ENCODE data around the gene SEMA5A. TPM values are rescaled to one million over a fixed set of nuclear protein-coding genes. Genes with fewer than 3 reads are reported as not detected.

SEMA5A gene
- total RNA-seq, 1 donor from 2014 or later = 11.9 TPM

GRCh38 chr5:9071524-9071923 is 474.4 kb downstream of the SEMA5A start:
- Mint-ChIP-seq H3K27me3 (ENCODE audit: insufficient read depth, low read depth) (peaks cover 4% of the 10 kb centered on the region), H3K4me1 (peaks cover 4% of the 10 kb centered on the region)
- no peak for DNase-seq (ENCODE audit: low spot score)

GRCh38 chr5:9071074-9071473 is 474.8 kb downstream of the SEMA5A start:
- Mint-ChIP-seq H3K27ac (no peak overlapping the region), H3K4me3 (no peak overlapping the region), H3K27me3 (ENCODE audit: insufficient read depth, low read depth) (peaks cover 4% of the 10 kb centered on the region), H3K36me3 (no peaks in the 10 kb centered on the region), H3K4me1 (peaks cover 5% of the 10 kb centered on the region), H3K9me3 (no peaks in the 10 kb centered on the region)
- H3K79me2 ChIP-seq (ENCODE audit: low read depth) = no peaks in the 10 kb centered on the region
- no peak overlapping the region for H3K4me2 ChIP-seq
- H3K4me1 ChIP-seq = no peaks in the 10 kb centered on the region
- H3K27ac ChIP-seq = no peak overlapping the region
- H3K9ac ChIP-seq = no peak overlapping the region
- H4K20me1 ChIP-seq (ENCODE audit: low read depth) = no peaks in the 10 kb centered on the region
- DNase-seq (ENCODE audit: low spot score) = no peak
- no peak overlapping the region for H2AFZ ChIP-seq (replicated peaks)
- H3K9me3 ChIP-seq (ENCODE audit: low read depth) = no peaks in the 10 kb centered on the region
- TF ChIP-seq CTCF (IDR thresholded peaks at IDR 0.05) (no peak), EZH2 (IDR thresholded peaks at IDR 0.05) (no peak), EZH2phosphoT487 (IDR thresholded peaks at IDR 0.05) (no peak)
- H3K27me3 ChIP-seq = no peaks in the 10 kb centered on the region
- H3K4me3 ChIP-seq = no peak overlapping the region
- no peaks in the 10 kb centered on the region for H3F3A ChIP-seq (ENCODE audit: low read depth)
- H3K36me3 ChIP-seq = no peaks in the 10 kb centered on the region

More at GRCh38 chr5:9071524-9071923, 474.4 kb downstream of the SEMA5A start:
- no peaks in the 10 kb centered on the region for H3K79me2 ChIP-seq (ENCODE audit: low read depth)
- no peak overlapping the region for H3K27ac ChIP-seq
- no peaks in the 10 kb centered on the region for H3K9me3 ChIP-seq (ENCODE audit: low read depth)
- no peak overlapping the region for H3K9ac ChIP-seq
- H3K36me3 ChIP-seq = no peaks in the 10 kb centered on the region
- H3K27me3 ChIP-seq = no peaks in the 10 kb centered on the region
- Mint-ChIP-seq H3K27ac (no peak overlapping the region), H3K4me3 (no peak overlapping the region), H3K36me3 (no peaks in the 10 kb centered on the region), H3K9me3 (no peaks in the 10 kb centered on the region)
- H3K4me3 ChIP-seq = no peak overlapping the region
- no peaks in the 10 kb centered on the region for H3F3A ChIP-seq (ENCODE audit: low read depth)
- no peak overlapping the region for H2AFZ ChIP-seq (replicated peaks)
- H3K4me2 ChIP-seq = no peak overlapping the region
- TF ChIP-seq CTCF (IDR thresholded peaks at IDR 0.05) (no peak), EZH2phosphoT487 (IDR thresholded peaks at IDR 0.05) (no peak), EZH2 (IDR thresholded peaks at IDR 0.05) (no peak)
- H3K4me1 ChIP-seq = no peaks in the 10 kb centered on the region
- H4K20me1 ChIP-seq (ENCODE audit: low read depth) = no peaks in the 10 kb centered on the region

GRCh38 chr5:9069650-9070049 is 476.2 kb downstream of the SEMA5A start:
- no peak for TF ChIP-seq EZH2 (IDR thresholded peaks at IDR 0.05)
- H3K79me2 ChIP-seq (ENCODE audit: low read depth) = no peaks in the 10 kb centered on the region
- H3K36me3 ChIP-seq = no peaks in the 10 kb centered on the region
- no peak for DNase-seq (ENCODE audit: low spot score)
- no peak overlapping the region for H3K4me2 ChIP-seq
- no peaks in the 10 kb centered on the region for H3K9me3 Mint-ChIP-seq
- H4K20me1 ChIP-seq (ENCODE audit: low read depth) = no peaks in the 10 kb centered on the region
- H3K4me3 ChIP-seq = no peak overlapping the region
- H3K27ac ChIP-seq = no peak overlapping the region
- no peak overlapping the region for H3K4me3 Mint-ChIP-seq
- H3K9me3 ChIP-seq (ENCODE audit: low read depth) = no peaks in the 10 kb centered on the region
- peaks cover under 1% of the 10 kb centered on the region for H3K36me3 Mint-ChIP-seq
- H3K4me1 ChIP-seq = no peaks in the 10 kb centered on the region
- H3K27me3 ChIP-seq = no peaks in the 10 kb centered on the region
- peaks cover 4% of the 10 kb centered on the region for H3K27me3 Mint-ChIP-seq (ENCODE audit: insufficient read depth, low read depth)
- H2AFZ ChIP-seq (replicated peaks) = no peak overlapping the region
- H3F3A ChIP-seq (ENCODE audit: low read depth) = no peaks in the 10 kb centered on the region
- H3K9ac ChIP-seq = no peak overlapping the region
- peaks cover 8% of the 10 kb centered on the region for H3K4me1 Mint-ChIP-seq
- H3K27ac Mint-ChIP-seq = no peak overlapping the region

- TF ChIP-seq EZH2 (IDR thresholded peaks at IDR 0.05) = no peak
- TF ChIP-seq EZH2phosphoT487 (IDR thresholded peaks at IDR 0.05) = no peak
- no peak for TF ChIP-seq CTCF (IDR thresholded peaks at IDR 0.05)
- no peak overlapping the region for H3K4me3 Mint-ChIP-seq
These were observed 478.7 kb downstream of the SEMA5A start for GRCh38 chr5:9067154-9067553.

More at GRCh38 chr5:9067154-9067553, 478.7 kb downstream of the SEMA5A start:
- Histone ChIP-seq H3K9ac (no peak overlapping the region), H3K4me3 (no peak overlapping the region), H3K4me1 (no peaks in the 10 kb centered on the region), H3K79me2 (ENCODE audit: low read depth) (no peaks in the 10 kb centered on the region), H3K27me3 (no peaks in the 10 kb centered on the region), H4K20me1 (ENCODE audit: low read depth) (no peaks in the 10 kb centered on the region), H3K9me3 (ENCODE audit: low read depth) (no peaks in the 10 kb centered on the region), H3F3A (ENCODE audit: low read depth) (no peaks in the 10 kb centered on the region), H3K36me3 (no peaks in the 10 kb centered on the region), H3K27ac (no peak overlapping the region), H2AFZ (replicated peaks) (no peak overlapping the region), H3K4me2 (no peak overlapping the region)
- DNase-seq (ENCODE audit: low spot score) = no peak
- Mint-ChIP-seq H3K4me1 (peaks cover 5% of the 10 kb centered on the region), H3K27me3 (ENCODE audit: insufficient read depth, low read depth) (peaks cover 4% of the 10 kb centered on the region), H3K36me3 (peaks cover 10% of the 10 kb centered on the region), H3K9me3 (no peaks in the 10 kb centered on the region), H3K27ac (no peak overlapping the region)
